ENCODE measurements around the gene SYNJ1. TPM values are rescaled to one million over a fixed set of nuclear protein-coding genes. Genes with fewer than 3 reads are reported as not detected.

Gene SYNJ1
- total RNA-seq, 1 experiment from 2014 or later = 4.2 TPM

- TF ChIP-seq, protein P1, sequence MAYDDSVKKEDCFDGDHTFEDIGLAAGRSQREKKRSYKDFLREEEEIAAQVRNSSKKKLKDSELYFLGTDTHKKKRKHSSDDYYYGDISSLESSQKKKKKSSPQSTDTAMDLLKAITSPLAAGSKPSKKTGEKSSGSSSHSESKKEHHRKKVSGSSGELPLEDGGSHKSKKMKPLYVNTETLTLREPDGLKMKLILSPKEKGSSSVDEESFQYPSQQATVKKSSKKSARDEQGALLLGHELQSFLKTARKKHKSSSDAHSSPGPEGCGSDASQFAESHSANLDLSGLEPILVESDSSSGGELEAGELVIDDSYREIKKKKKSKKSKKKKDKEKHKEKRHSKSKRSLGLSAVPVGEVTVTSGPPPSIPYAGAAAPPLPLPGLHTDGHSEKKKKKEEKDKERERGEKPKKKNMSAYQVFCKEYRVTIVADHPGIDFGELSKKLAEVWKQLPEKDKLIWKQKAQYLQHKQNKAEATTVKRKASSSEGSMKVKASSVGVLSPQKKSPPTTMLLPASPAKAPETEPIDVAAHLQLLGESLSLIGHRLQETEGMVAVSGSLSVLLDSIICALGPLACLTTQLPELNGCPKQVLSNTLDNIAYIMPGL (CRISPR knock-in tag; IDR thresholded peaks at IDR 0.05) = no peak; the same call in none of the 2 replicates
- TF ChIP-seq, protein P2, sequence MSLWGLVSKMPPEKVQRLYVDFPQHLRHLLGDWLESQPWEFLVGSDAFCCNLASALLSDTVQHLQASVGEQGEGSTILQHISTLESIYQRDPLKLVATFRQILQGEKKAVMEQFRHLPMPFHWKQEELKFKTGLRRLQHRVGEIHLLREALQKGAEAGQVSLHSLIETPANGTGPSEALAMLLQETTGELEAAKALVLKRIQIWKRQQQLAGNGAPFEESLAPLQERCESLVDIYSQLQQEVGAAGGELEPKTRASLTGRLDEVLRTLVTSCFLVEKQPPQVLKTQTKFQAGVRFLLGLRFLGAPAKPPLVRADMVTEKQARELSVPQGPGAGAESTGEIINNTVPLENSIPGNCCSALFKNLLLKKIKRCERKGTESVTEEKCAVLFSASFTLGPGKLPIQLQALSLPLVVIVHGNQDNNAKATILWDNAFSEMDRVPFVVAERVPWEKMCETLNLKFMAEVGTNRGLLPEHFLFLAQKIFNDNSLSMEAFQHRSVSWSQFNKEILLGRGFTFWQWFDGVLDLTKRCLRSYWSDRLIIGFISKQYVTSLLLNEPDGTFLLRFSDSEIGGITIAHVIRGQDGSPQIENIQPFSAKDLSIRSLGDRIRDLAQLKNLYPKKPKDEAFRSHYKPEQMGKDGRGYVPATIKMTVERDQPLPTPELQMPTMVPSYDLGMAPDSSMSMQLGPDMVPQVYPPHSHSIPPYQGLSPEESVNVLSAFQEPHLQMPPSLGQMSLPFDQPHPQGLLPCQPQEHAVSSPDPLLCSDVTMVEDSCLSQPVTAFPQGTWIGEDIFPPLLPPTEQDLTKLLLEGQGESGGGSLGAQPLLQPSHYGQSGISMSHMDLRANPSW (CRISPR knock-in tag; conservative IDR thresholded peaks at IDR 0.05; ENCODE audit: low read depth) = no peak
- no peak for TF ChIP-seq IRF2 (CRISPR knock-in tag; IDR thresholded peaks at IDR 0.05; ENCODE audit: borderline replicate concordance, low read depth)
- TF ChIP-seq, protein P3, sequence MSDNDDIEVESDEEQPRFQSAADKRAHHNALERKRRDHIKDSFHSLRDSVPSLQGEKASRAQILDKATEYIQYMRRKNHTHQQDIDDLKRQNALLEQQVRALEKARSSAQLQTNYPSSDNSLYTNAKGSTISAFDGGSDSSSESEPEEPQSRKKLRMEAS (CRISPR knock-in tag; IDR thresholded peaks at IDR 0.05) = peak; percentile 56; the same call in 1 of the 2 replicates
- TF ChIP-seq GTF2I (CRISPR knock-in tag; conservative IDR thresholded peaks at IDR 0.05) = no peak
- no peak for TF ChIP-seq ZNF423 (CRISPR knock-in tag; IDR thresholded peaks at IDR 0.05)
- TF ChIP-seq ZNF425 (CRISPR knock-in tag; conservative IDR thresholded peaks at IDR 0.05) = no peak
- 0 out of 2 replicates have a peak, but pooled peaks have one; percentile 66 for TF ChIP-seq SMAD3 (CRISPR knock-in tag; IDR thresholded peaks at IDR 0.05; ENCODE audit: borderline replicate concordance)
- TF ChIP-seq ESRRA (CRISPR knock-in tag; IDR thresholded peaks at IDR 0.05; ENCODE audit: borderline replicate concordance) = peak; percentile 62; the same call in 1 of the 2 replicates
- no peak for TF ChIP-seq ZNF532 (CRISPR knock-in tag; IDR thresholded peaks at IDR 0.05; ENCODE audit: borderline replicate concordance)
- TF ChIP-seq E2F4 (CRISPR knock-in tag; IDR thresholded peaks at IDR 0.05; ENCODE audit: borderline replicate concordance, low read depth) = no peak
- TF ChIP-seq ZNF232 (CRISPR knock-in tag; IDR thresholded peaks at IDR 0.05) = peak; percentile 72; the same call in 1 of the 2 replicates
- TF ChIP-seq ZNF317 (CRISPR knock-in tag; IDR thresholded peaks at IDR 0.05; ENCODE audit: borderline replicate concordance, low read depth) = no peak
- TF ChIP-seq RORB (CRISPR knock-in tag; IDR thresholded peaks at IDR 0.05) = no peak
- TF ChIP-seq PRRX2 (CRISPR knock-in tag; IDR thresholded peaks at IDR 0.05) = no peak
- TF ChIP-seq CREM (CRISPR knock-in tag; IDR thresholded peaks at IDR 0.05) = peak; percentile 89
- no peak for TF ChIP-seq ZNF512 (CRISPR knock-in tag; IDR thresholded peaks at IDR 0.05; ENCODE audit: borderline replicate concordance)
- TF ChIP-seq, protein P4, sequence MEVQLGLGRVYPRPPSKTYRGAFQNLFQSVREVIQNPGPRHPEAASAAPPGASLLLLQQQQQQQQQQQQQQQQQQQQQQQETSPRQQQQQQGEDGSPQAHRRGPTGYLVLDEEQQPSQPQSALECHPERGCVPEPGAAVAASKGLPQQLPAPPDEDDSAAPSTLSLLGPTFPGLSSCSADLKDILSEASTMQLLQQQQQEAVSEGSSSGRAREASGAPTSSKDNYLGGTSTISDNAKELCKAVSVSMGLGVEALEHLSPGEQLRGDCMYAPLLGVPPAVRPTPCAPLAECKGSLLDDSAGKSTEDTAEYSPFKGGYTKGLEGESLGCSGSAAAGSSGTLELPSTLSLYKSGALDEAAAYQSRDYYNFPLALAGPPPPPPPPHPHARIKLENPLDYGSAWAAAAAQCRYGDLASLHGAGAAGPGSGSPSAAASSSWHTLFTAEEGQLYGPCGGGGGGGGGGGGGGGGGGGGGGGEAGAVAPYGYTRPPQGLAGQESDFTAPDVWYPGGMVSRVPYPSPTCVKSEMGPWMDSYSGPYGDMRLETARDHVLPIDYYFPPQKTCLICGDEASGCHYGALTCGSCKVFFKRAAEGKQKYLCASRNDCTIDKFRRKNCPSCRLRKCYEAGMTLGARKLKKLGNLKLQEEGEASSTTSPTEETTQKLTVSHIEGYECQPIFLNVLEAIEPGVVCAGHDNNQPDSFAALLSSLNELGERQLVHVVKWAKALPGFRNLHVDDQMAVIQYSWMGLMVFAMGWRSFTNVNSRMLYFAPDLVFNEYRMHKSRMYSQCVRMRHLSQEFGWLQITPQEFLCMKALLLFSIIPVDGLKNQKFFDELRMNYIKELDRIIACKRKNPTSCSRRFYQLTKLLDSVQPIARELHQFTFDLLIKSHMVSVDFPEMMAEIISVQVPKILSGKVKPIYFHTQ (CRISPR knock-in tag; IDR thresholded peaks at IDR 0.05) = no peak
- TF ChIP-seq TP53 (CRISPR knock-in tag; IDR thresholded peaks at IDR 0.05) = no peak
- no peak for TF ChIP-seq FOXJ3 (CRISPR knock-in tag; IDR thresholded peaks at IDR 0.05; ENCODE audit: borderline replicate concordance)
Observed at GRCh38 chr21:32727687-32728455, at the start of gene SYNJ1 (continued).
